GM18505 (cell line): ENCODE results near the gene LCN1.
"Not testable (repeated sequence)": the region's sequence is repeated elsewhere in the genome, so short reads cannot be mapped to it uniquely, and the experiment has no call there.

Experiments used
- ATAC-seq: cut with Tn5 transposase; IDR thresholded peaks from one replicate; pipeline ENCODE4 v1.9.1; 2021; ENCODE audit not compliant: unreplicated experiment
- POLR2A ChIP-seq: IDR thresholded peaks from 4 replicates; pipeline ENCODE4 v1.6.1; 2011; ENCODE audit warnings: borderline replicate concordance; ENCODE audit not compliant: insufficient read depth, insufficient read length; ENCODE audit errors: extremely low read depth

The LCN1 gene

DNA sequence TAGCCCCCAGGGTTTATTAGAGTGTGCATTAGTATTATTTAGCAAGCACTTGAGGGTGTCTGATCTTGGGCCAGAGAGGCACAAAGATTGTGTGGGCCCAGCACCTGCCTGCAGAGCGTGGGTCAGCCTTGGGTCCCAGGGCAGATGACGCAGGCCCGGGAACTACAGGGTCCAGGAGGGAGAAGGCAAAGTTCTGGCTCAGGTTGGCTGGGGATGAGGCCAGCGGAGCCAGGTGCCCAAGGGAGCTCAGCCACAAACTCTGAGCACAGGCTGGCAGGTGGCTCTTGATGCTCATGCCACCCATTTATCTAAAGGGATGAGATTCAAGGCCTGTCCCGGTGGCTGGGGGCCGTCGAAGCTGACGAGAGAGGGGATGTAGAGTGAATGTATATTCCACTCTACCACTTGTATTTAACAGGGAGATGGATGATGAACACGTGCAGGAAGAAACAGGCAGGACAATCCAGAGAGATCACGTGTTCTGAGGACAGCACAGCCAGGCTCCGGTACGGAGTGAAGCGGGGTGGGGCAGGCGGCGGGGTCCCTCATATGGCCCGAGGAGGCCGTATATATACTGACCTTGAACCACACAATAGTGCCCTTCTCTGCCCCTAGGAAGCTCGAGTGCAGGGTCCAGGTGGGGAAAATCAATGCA, 23.9 kb downstream of the LCN1 start:
- TF ChIP-seq POLR2A: no peak
- no peak for ATAC-seq

GRCh38 chr9:135545646-135546176, 24.5 kb downstream of the LCN1 start, which contains the start of gene OBP2A:
OBP2A (plus strand) TSS chr9:135546126; CDS start chr9:135546181, 55 bp downstream.
- ATAC-seq: not testable (repeated sequence)

GRCh38 chr9:135546792-135547617, 25.8 kb downstream of the LCN1 start:
- ATAC-seq: not testable (repeated sequence)

GRCh38 chr9:135547756-135548736, 26.8 kb downstream of the LCN1 start:
- no peak for ATAC-seq
- TF ChIP-seq POLR2A: no peak

- ATAC-seq: not testable (repeated sequence)
Observed at GRCh38 chr9:135549478-135550343, 28.5 kb downstream of the LCN1 start.

- ATAC-seq: no peak
- no peak for TF ChIP-seq POLR2A
Observed at GRCh38 chr9:135550344-135550918, 29.2 kb downstream of the LCN1 start.

DNA sequence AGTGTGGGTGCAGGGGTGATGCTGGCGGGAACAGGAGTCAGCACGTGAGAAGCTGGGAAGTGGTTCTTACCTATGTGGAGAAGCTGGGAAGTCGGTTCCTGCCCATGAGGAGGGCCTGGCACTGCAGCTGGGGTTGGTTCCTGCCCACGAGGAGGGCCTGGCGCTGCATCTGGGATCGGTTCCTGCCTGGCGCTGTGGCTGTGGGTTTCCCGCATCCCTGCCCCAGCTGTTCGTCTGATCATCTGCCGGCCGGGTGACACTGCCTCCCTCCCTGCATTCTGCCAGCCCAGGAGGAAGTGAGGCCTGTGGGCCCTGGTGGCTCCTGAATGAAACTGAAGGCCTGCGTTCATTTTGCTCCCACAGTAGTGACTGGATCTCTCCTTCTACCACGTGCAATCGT, 29.8 kb downstream of the LCN1 start:
- no peak for ATAC-seq
- no peak for TF ChIP-seq POLR2A

DNA sequence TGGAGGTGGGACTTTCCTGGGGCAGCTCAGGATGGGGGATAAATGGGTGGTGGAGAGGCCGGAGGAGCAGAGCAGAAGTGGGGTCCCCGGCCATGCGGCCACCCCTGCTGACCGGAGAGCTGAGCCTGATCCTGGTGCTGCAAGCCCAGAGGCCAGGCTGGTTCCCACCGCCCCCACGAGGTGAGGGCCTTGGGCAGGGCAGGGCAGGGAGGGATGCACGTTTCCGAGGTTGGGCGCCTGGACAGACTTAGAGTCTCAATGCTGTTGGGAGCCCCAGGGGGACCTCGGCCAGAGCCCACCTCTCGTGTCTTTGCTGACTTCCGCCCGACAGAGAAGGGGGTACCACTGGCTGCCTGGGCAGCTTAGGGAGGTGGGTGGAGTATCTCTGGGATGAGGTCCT, 30.2 kb downstream of the LCN1 start:
- ATAC-seq: no peak
- TF ChIP-seq POLR2A: no peak

- ATAC-seq: no peak
- TF ChIP-seq POLR2A: no peak
Observed at GRCh38 chr9:135552021-135552697, 30.9 kb downstream of the LCN1 start.

DNA sequence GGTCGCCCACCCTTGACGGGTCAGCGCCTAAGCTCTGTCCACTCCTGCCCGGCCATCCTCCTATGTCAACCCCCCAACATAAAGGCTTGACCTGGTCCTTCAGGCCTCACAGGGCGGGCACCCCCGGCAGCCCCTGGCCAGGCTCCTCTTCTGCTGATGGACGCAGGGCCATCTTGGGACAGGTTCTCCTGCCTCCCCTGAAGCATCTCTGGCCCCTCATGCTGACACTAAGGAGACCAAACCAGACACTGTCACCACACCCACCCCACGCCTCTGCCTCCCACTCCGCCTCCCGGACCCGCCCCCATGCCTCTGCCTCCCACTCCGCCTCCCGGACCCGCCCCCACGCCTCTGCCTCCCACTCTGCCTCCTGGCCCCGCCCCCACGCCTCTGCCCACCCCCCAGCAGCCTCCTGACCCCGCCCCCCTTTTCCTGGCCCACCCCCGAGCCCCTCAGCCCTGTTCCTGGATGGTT, 31.5 kb downstream of the LCN1 start:
- TF ChIP-seq POLR2A: no peak
- ATAC-seq: no peak

GRCh38 chr9:135554718-135555117, 33.5 kb downstream of the LCN1 start:
- no peak for ATAC-seq
- TF ChIP-seq POLR2A: no peak
